ENCODE data around the gene NOP14. TPM values are rescaled to one million over a fixed set of nuclear protein-coding genes. Genes with fewer than 3 reads are reported as not detected.

The NOP14 gene
- polyA plus RNA-seq, 1 of the 3 experiments (the other 2 are of a cell fraction), result 9.8 TPM

DNA sequence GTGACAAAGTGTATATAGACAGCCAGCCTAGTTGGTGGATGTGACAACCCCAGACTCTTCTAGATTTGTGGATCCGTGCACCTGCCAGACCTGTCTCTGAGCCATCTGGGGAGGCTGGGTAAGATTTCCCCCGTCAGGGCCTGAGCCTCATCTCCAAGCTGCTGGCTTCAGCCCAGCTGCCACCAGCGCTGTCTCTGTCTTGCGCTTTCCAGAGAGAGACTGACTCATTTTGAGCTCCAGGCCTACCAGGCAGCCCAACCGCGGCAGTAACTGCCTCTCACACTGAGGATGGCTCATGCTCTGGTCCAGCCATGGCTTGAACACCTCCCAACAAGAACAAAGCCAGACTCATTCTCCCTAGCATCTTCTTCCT lies 26.4 kb downstream of the NOP14 start:
- Histone ChIP-seq H3K9me2 (no peaks in the 10 kb centered on the region), H3K9me3 (no peaks in the 10 kb centered on the region), H3K4me3 (ENCODE audit: low read depth in 2 of 2, low read length in 1 of 2) (0 out of 4 replicates have a peak overlapping the region, but pooled peaks of 1 of the 2 experiments have one; percentile 9), H3F3A (replicated peaks; ENCODE audit: insufficient read depth) (peaks cover 16% of the 10 kb centered on the region), H3K79me2 (ENCODE audit: insufficient read depth) (peaks cover 48% of the 10 kb centered on the region), H2AFZ (ENCODE audit: low read depth) (no peak overlapping the region), H3K4me1 (ENCODE audit: control insufficient read depth in 1 of 2, insufficient read depth in 2 of 2, low read depth in 1 of 2, low read length in 1 of 2) (peaks cover 20 to 43% of the 10 kb centered on the region in 2 experiments), H3K36me3 (replicated peaks in 1 of 2; ENCODE audit: control insufficient read depth in 1 of 2, insufficient read depth in 2 of 2, low read length in 1 of 2) (peaks cover 30 to 52% of the 10 kb centered on the region in 2 experiments), H3K9ac (no peak overlapping the region), H4K20me1 (ENCODE audit: insufficient read depth) (0 out of 2 replicates have a peak, but pooled peaks cover 19% of the 10 kb centered on the region), H3K4me2 (peak overlapping the region; percentile 99), H3K27me3 (ENCODE audit: insufficient read depth) (no peaks in the 10 kb centered on the region), H3K27ac (ENCODE audit: low read depth in 2 of 2, low read length in 1 of 2) (peak overlapping the region; percentile 30 to 56)
- CTCF ChIA-PET, result interaction anchor here (2.6 kb wide), 1 partner anchor 19 kb away, joined by 19 read pairs; no protein-coding TSS in a partner anchor
- DNase-seq, result no peak
- 52% methylated on average over 6 of the region's 6 CpGs for WGBS (ENCODE audit: low lambda C conversion rate)
- POLR2A ChIA-PET, result interaction anchor here (0.7 to 1.4 kb wide), 3 partner anchors 9 to 207 kb away, joined by 3 to 4 read pairs (median 3); no protein-coding TSS in a partner anchor
- TF ChIP-seq POLR2AphosphoS5 (IDR thresholded peaks at IDR 0.05; ENCODE audit: low read depth, low read length), result no peak; the same call in 1 of the 2 replicates
- no peak for TF ChIP-seq RCOR1 (IDR thresholded peaks at IDR 0.05; ENCODE audit: low read length)
- TF ChIP-seq RAD21 (IDR thresholded peaks at IDR 0.05; ENCODE audit: low read length), result no peak
- TF ChIP-seq EP300 (IDR thresholded peaks at IDR 0.05; ENCODE audit: borderline replicate concordance in 1 of 2, low read depth in 1 of 2, low read length in 1 of 2), result no peak
- TF ChIP-seq FOXJ3 (CRISPR knock-in tag; IDR thresholded peaks at IDR 0.05), result no peak
- TF ChIP-seq MAX (IDR thresholded peaks at IDR 0.05; ENCODE audit: low read depth), result no peak

GRCh38 chr4:2935762-2936743 lies 27.2 kb downstream of the NOP14 start:
- Histone ChIP-seq H3K9ac (peak overlapping the region; percentile 94), H2AFZ (ENCODE audit: low read depth) (no peak overlapping the region), H4K20me1 (ENCODE audit: insufficient read depth) (0 out of 2 replicates have a peak, but pooled peaks cover 19% of the 10 kb centered on the region), H3K36me3 (replicated peaks in 1 of 2; ENCODE audit: control insufficient read depth in 1 of 2, insufficient read depth in 2 of 2, low read length in 1 of 2) (peaks cover 27 to 52% of the 10 kb centered on the region in 2 experiments), H3K27me3 (ENCODE audit: insufficient read depth) (no peaks in the 10 kb centered on the region), H3K27ac (ENCODE audit: low read depth in 2 of 2, low read length in 1 of 2) (peak overlapping the region; percentile 74 to 85), H3K4me2 (peak overlapping the region; percentile 99), H3K9me3 (no peaks in the 10 kb centered on the region), H3K79me2 (ENCODE audit: insufficient read depth) (peaks cover 48% of the 10 kb centered on the region), H3K9me2 (no peaks in the 10 kb centered on the region), H3K4me3 (ENCODE audit: low read depth in 2 of 2, low read length in 1 of 2) (peak overlapping the region; percentile 98 to 99), H3K4me1 (ENCODE audit: control insufficient read depth in 1 of 2, insufficient read depth in 2 of 2, low read depth in 1 of 2, low read length in 1 of 2) (peaks cover 20 to 43% of the 10 kb centered on the region in 2 experiments), H3F3A (replicated peaks; ENCODE audit: insufficient read depth) (peaks cover 18% of the 10 kb centered on the region)
- no peak for DNase-seq
- POLR2A ChIA-PET, result interaction anchor here (0.8 to 1.6 kb wide), 6 partner anchors 11 to 206 kb away, joined by 3 to 4 read pairs (median 3); partner anchors contain the start of gene TNIP2
- 0 out of 2 replicates have a peak, but pooled peaks have one; percentile 2 for TF ChIP-seq FOSL2 (IDR thresholded peaks at IDR 0.05; ENCODE audit: borderline replicate concordance, low read depth)
- no peak for TF ChIP-seq EP300 (IDR thresholded peaks at IDR 0.05; ENCODE audit: borderline replicate concordance in 1 of 2, low read depth in 1 of 2, low read length in 1 of 2)
- 80% methylated on average over 14 of the region's 20 CpGs for WGBS (ENCODE audit: low lambda C conversion rate)
- CTCF ChIA-PET, result interaction anchor here (0.7 to 2.6 kb wide), 8 partner anchors 12 to 180 kb away, joined by 3 to 19 read pairs (median 4); partner anchors contain the start of genes ADD1, GRK4 and NOP14

Measured in SK-N-SH (cell line).